OCI-LY3 (cell line): ENCODE measurements around the gene AXIN1.
"Not testable (repeated sequence)": the region's sequence is repeated elsewhere in the genome, so short reads cannot be mapped to it uniquely, and the experiment has no call there.

Experiments used
- H2AFZ ChIP-seq: fragments of 200-600, 300-600 bp; shearing (Covaris generic); 2 replicates; pipeline ENCODE4 v1.6.0; 2014; ENCODE audit warnings: antibody characterized with exemption, low read depth, low read length
- H3K27ac ChIP-seq: fragments of 200-600, 300-600 bp; sonication (generic); 2 replicates; pipeline ENCODE4 v1.5.1; 2014; ENCODE audit warnings: mild to moderate bottlenecking, low read length, moderate library complexity, mixed read lengths
- H3K27me3 ChIP-seq: fragments of 200-600, 300-600 bp; sonication (generic); 2 replicates; pipeline ENCODE4 v1.6.1; 2014; ENCODE audit warnings: low read depth, low read length, mixed read lengths
- H3K36me3 ChIP-seq: fragments of 200-600, 300-600 bp; sonication (generic); replicated peaks from 2 replicates; pipeline ENCODE3; 2014; ENCODE audit warnings: low read depth, low read length, mixed read lengths
- H3K4me1 ChIP-seq: fragments of 300-600, 200-600 bp; sonication (generic); 2 replicates; pipeline ENCODE4 v1.6.1; 2014; ENCODE audit warnings: low read length, mixed read lengths
- H3K4me2 ChIP-seq: fragments of 200-600, 300-600 bp; sonication (generic); 2 replicates; pipeline ENCODE4 v1.6.1; 2014; ENCODE audit warnings: low read length, mixed read lengths
- H3K4me3 ChIP-seq: fragments of 300-600, 200-600 bp; sonication (generic); 2 replicates; pipeline ENCODE4 v1.5.1; 2014; ENCODE audit warnings: antibody characterized with exemption, mild to moderate bottlenecking, low read length, moderate library complexity
- H3K79me2 ChIP-seq: fragments of 300-600, 200-600 bp; shearing (Covaris generic); 2 replicates; pipeline ENCODE4 v1.6.1; 2014; ENCODE audit warnings: mild to moderate bottlenecking, low read length, mixed read lengths
- H3K9ac ChIP-seq: fragments of 300-600, 200-600 bp; shearing (Covaris generic); 2 replicates; pipeline ENCODE4 v1.6.0; 2014; ENCODE audit warnings: mild to moderate bottlenecking, low read length, moderate library complexity
- H3K9me3 ChIP-seq: fragments of 200-600, 300-600 bp; shearing (Covaris generic); 2 replicates; pipeline ENCODE4 v1.6.1; 2014; ENCODE audit warnings: low read length, mixed read lengths; ENCODE audit not compliant: insufficient read depth
- H4K20me1 ChIP-seq: fragments of 200-600, 300-600 bp; sonication (generic); 2 replicates; pipeline ENCODE4 v1.6.1; 2016; ENCODE audit warnings: low read length, mixed read lengths; ENCODE audit not compliant: insufficient read depth
- EZH2phosphoT487 ChIP-seq: fragments of 200-600 bp; shearing (Covaris generic); IDR thresholded peaks from 2 replicates; pipeline ENCODE4 v1.6.1; 2018; ENCODE audit warnings: antibody characterized with exemption, mixed run types, low read depth
- TF ChIP-seq, protein P1 (sequence below): fragments of 200-600, 300-600 bp; sonication (generic); IDR thresholded peaks from 2 replicates; pipeline ENCODE4 v1.5.1; 2014; ENCODE audit warnings: antibody characterized with exemption, low read length, low read depth

AXIN1 gene

DNA sequence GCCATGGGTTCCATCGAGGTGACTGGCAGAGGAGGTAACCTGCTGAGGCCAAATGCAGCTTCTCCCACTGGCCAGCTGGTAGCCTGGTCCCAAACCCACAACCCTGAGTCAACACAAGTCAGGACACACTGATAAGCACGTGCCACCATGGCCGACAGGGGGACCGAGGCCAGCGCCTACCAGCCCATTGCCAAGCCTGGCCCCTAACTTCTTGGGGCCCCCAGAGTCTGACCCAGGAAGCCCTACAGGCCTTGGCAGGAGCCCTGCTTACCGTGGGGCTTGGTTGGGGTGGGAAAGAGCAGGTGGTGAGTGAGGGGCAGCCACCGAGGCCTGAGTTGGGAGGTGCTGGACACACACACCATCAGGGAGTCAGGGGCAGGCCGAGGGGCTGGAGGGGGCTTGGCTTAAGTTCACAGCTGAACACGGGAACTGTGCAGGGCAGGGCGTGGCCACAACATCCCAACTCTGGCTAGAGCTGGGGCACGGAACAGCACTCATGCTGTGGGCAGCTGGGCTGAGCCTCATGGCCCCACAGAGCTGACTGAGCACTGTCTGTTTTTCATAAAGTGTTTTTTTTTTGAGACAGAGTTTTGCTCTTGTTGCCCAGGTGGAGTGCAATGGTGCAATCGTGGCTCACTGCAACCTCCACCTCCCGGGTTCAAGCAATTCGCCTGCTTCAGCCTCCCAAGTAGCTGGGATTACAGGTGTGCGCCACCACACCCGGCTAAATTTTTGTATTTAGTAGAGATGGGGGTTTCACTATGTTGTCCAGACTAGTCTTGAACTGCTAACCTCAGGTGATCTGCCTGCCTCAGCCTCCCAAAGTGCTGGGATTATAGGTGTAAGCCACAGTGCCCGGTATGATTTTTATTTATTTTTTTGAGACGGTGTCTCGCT is 12.3 kb upstream of the AXIN1 start:
- Histone ChIP-seq H4K20me1 (no peaks in the 10 kb centered on the region; the same call in 1 of the 2 replicates), H3K4me1 (peaks cover 5% of the 10 kb centered on the region), H3K36me3 (peaks cover 17% of the 10 kb centered on the region), H3K79me2 (peaks cover 5% of the 10 kb centered on the region; the same call in 1 of the 2 replicates), H3K27me3 (no peaks in the 10 kb centered on the region), H2AFZ (no peak overlapping the region), H3K4me2 (no peak overlapping the region), H3K9ac (no peak overlapping the region), H3K4me3 (no peak overlapping the region), H3K27ac (no peak overlapping the region), H3K9me3 (no peaks in the 10 kb centered on the region)
- TF ChIP-seq, protein P1, sequence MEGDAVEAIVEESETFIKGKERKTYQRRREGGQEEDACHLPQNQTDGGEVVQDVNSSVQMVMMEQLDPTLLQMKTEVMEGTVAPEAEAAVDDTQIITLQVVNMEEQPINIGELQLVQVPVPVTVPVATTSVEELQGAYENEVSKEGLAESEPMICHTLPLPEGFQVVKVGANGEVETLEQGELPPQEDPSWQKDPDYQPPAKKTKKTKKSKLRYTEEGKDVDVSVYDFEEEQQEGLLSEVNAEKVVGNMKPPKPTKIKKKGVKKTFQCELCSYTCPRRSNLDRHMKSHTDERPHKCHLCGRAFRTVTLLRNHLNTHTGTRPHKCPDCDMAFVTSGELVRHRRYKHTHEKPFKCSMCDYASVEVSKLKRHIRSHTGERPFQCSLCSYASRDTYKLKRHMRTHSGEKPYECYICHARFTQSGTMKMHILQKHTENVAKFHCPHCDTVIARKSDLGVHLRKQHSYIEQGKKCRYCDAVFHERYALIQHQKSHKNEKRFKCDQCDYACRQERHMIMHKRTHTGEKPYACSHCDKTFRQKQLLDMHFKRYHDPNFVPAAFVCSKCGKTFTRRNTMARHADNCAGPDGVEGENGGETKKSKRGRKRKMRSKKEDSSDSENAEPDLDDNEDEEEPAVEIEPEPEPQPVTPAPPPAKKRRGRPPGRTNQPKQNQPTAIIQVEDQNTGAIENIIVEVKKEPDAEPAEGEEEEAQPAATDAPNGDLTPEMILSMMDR: no peak
- no peak for TF ChIP-seq EZH2phosphoT487

DNA sequence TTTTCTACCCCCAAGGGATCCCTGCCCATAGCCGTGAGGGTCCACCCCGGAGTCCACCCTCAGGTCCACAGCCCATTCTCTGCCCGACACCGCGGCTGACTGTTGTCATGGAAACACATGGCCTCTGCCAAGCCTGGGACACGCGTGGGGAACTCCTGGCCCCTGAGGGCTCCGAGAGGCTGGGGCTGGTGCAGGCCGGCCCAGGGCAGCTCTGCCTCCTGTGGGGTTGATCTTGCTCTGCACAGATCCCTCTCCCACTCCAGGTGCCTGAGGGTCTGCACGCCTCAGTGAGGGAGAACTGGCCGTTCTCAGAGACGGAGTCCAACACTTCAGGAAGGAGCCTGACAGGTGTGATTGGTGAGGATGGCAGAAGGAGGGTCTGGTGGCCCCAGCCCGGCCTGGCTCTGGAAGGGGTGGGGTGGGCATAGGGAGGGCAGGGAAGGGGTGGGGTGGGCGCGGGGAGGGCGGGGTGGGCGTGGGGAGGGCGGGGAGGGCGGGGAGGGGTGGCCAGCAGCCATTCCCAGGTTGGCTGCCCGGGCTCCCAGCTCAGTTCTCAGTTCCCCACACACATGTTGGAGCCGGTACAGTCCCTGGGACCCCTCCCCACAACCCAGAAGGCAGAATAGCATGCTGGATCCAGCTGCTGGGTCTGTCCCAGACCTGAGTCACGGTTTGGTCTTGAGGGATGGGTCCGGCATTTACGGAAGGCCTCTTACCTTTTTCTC is 11.4 kb upstream of the AXIN1 start:
- Histone ChIP-seq H3K36me3 (peaks cover 17% of the 10 kb centered on the region), H3K9me3 (no peaks in the 10 kb centered on the region), H3K4me3 (no peak overlapping the region), H4K20me1 (no peaks in the 10 kb centered on the region), H3K79me2 (no peaks in the 10 kb centered on the region), H3K9ac (no peak overlapping the region), H3K27me3 (no peaks in the 10 kb centered on the region), H3K4me1 (no peaks in the 10 kb centered on the region; the same call in 1 of the 2 replicates), H3K27ac (no peak overlapping the region), H2AFZ (no peak overlapping the region), H3K4me2 (0 out of 2 replicates have a peak overlapping the region, but pooled peaks have one; percentile 5)
- TF ChIP-seq EZH2phosphoT487: no peak
- TF ChIP-seq, protein P1: no peak

DNA sequence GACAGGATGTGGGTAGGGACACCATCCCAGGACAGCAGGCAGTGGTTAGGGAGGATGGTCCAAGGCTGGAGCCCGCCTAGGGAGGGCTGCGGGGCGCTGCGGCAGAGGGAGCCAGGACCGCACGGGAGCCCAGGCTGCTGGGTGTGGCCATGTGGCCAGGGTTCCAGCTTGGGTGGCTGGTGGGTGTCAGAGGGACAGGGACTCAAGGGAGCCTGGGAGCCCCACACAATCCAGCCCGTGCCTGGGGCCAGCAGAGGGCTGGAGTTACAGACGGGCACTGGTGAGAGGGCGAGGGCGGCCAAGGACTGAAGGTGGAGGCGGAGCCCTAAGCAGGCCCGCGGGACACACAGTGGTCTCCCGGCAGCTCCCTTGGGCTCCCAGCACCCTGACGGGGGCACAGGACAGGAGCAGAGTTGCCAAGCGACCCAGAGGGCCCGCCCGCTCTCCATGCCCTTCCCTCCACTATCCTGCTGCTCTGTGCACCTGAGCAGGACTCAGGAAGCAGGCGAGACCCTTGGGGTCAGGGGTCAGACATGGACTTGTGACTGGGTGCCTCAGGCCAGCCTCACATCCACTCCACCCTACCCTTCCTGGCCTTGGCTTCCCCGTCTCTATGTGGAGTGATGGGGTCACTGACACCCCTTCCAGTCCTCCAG is 10.7 kb upstream of the AXIN1 start:
- H3K79me2 ChIP-seq: no peaks in the 10 kb centered on the region
- H4K20me1 ChIP-seq: no peaks in the 10 kb centered on the region
- H3K4me3 ChIP-seq: no peak overlapping the region
- H3K4me1 ChIP-seq: no peaks in the 10 kb centered on the region; the same call in 1 of the 2 replicates
- no peaks in the 10 kb centered on the region for H3K9me3 ChIP-seq
- 0 out of 2 replicates have a peak overlapping the region, but pooled peaks have one; percentile 5 for H3K4me2 ChIP-seq
- peaks cover 16% of the 10 kb centered on the region for H3K36me3 ChIP-seq
- no peak overlapping the region for H3K9ac ChIP-seq
- H3K27ac ChIP-seq: no peak overlapping the region
- no peaks in the 10 kb centered on the region for H3K27me3 ChIP-seq
- no peak overlapping the region for H2AFZ ChIP-seq
- TF ChIP-seq, protein P1: no peak
- no peak for TF ChIP-seq EZH2phosphoT487

DNA sequence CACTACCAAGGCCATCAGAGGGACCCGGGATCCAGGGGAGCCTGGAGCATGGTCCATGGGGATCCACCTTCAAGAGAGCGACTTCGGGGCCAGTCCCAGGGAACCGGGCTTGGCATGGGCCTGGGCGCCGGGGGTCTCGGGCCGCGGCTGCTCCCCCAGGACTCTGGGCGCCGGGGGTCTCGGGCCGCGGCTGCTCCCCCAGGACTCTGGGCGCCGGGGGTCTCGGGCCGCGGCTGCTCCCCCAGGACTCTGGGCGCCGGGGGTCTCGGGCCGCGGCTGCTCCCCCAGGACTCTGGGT is 10.1 kb upstream of the AXIN1 start:
- H4K20me1 ChIP-seq, H3K9ac ChIP-seq, H3K27ac ChIP-seq, H3K79me2 ChIP-seq, H2AFZ ChIP-seq, H3K4me1 ChIP-seq, H3K27me3 ChIP-seq, H3K9me3 ChIP-seq: not testable (repeated sequence)
- Histone ChIP-seq H3K4me2 (peak overlapping the region; percentile 82), H3K36me3 (peaks cover 10% of the 10 kb centered on the region), H3K4me3 (peak overlapping the region; percentile 59; the same call in 1 of the 2 replicates)
